PC-3 (cell line): ENCODE data around the gene CGB8. TPM values are rescaled to one million over a fixed set of nuclear protein-coding genes. Genes with fewer than 3 reads are reported as not detected.
"Not testable (repeated sequence)": the region's sequence is repeated elsewhere in the genome, so short reads cannot be mapped to it uniquely, and the experiment has no call there.

Experiments used
- ATAC-seq: fragments of 200-7000 bp; cut with Tn5 transposase; 2 replicates; pipeline ENCODE4 v1.9.1; 2020; ENCODE audit warnings: mild to moderate bottlenecking, moderate library complexity
- BruUV-seq: library from RNA; stranded (reverse); fragments of 400-500 nt; replicated peaks from 2 replicates; lab custom pipeline; 2021; lab: Mats Ljungman, UMichigan
- CTCF ChIA-PET: fragments of 300-600 bp; sonication (Branson Sonifier 250); formaldehyde crosslinking; loops from one replicate; lab custom pipeline; 2022; ENCODE audit warnings: antibody characterized with exemption; lab: Charles Lee
- POLR2A ChIA-PET: fragments of 300-600 bp; sonication (Branson Sonifier 250); formaldehyde crosslinking; loops from one replicate; lab custom pipeline; 2022; ENCODE audit warnings: antibody characterized with exemption; ENCODE audit not compliant: unreplicated experiment; lab: Charles Lee
- DNase-seq: peaks from one replicate; pipeline ENCODE4 v3.0.0-alpha.2; 2015
- H2AFZ ChIP-seq: fragments of 300-600 bp; sonication (generic); 2 replicates; pipeline ENCODE4 v1.6.0; 2016; ENCODE audit warnings: antibody characterized with exemption, low read length
- H3F3A ChIP-seq: fragments of 300-600 bp; sonication (generic); one replicate; pipeline ENCODE4 v1.6.0; 2017; ENCODE audit warnings: antibody characterized with exemption, low read length, control low read depth, mild to moderate bottlenecking; ENCODE audit not compliant: unreplicated experiment
- H3K27ac ChIP-seq: fragments of 300-600 bp; sonication (generic); 2 replicates; pipeline ENCODE4 v1.5.1; 2016; ENCODE audit warnings: mild to moderate bottlenecking, low read length
- H3K27me3 ChIP-seq: fragments of 300-600 bp; sonication (generic); 2 replicates; pipeline ENCODE4 v1.6.1; 2016; ENCODE audit warnings: low read length, mixed read lengths
- H3K36me3 ChIP-seq: fragments of 300-600 bp; sonication (generic); 2 replicates; pipeline ENCODE4 v1.6.1; 2016; ENCODE audit warnings: low read depth, mixed run types, low read length, mixed read lengths
- H3K4me1 ChIP-seq: fragments of 300-600 bp; sonication (generic); 2 replicates; pipeline ENCODE4 v1.5.1; 2016; ENCODE audit warnings: low read length; ENCODE audit not compliant: insufficient read depth
- H3K4me2 ChIP-seq: fragments of 300-600 bp; sonication (generic); 2 replicates; pipeline ENCODE4 v1.6.0; 2016; ENCODE audit warnings: low read length
- H3K4me3 ChIP-seq: fragments of 300-600 bp; sonication (generic); 2 replicates; pipeline ENCODE4 v1.5.1; 2016; ENCODE audit warnings: mild to moderate bottlenecking, low read length, mixed read lengths
- H3K79me2 ChIP-seq: fragments of 300-600 bp; sonication (generic); 2 replicates; pipeline ENCODE4 v1.6.1; 2017; ENCODE audit warnings: low read length, mixed read lengths
- H3K9ac ChIP-seq: fragments of 300-600 bp; sonication (generic); 2 replicates; pipeline ENCODE4 v1.6.0; 2016; ENCODE audit warnings: mild to moderate bottlenecking, low read length
- H3K9me2 ChIP-seq: fragments of 300-600 bp; sonication (generic); replicated peaks from 2 replicates; pipeline ENCODE4 v1.6.1; 2016; ENCODE audit warnings: mixed run types, low read length, mixed read lengths
- H3K9me3 ChIP-seq: fragments of 300-600 bp; sonication (generic); 2 replicates; pipeline ENCODE4 v1.6.1; 2016; ENCODE audit warnings: low read length, mixed read lengths
- H4K20me1 ChIP-seq: fragments of 300-600 bp; sonication (generic); 2 replicates; pipeline ENCODE4 v1.6.1; 2016; ENCODE audit warnings: low read length, mixed read lengths
- EZH2 ChIP-seq: fragments of 300-600 bp; sonication (generic); IDR thresholded peaks from one replicate; pipeline ENCODE4 v1.6.1; 2017; ENCODE audit warnings: antibody characterized with exemption, mild to moderate bottlenecking, low read length; ENCODE audit not compliant: unreplicated experiment
- EZH2phosphoT487 ChIP-seq: fragments of 300-600 bp; sonication (generic); IDR thresholded peaks from 2 replicates; pipeline ENCODE4 v1.6.1; 2018; ENCODE audit warnings: mild to moderate bottlenecking, antibody characterized with exemption, low read length, borderline replicate concordance
- intact Hi-C: fragments of 100-400 bp; cut with micrococcal nuclease; formaldehyde crosslinking; loops from 2 replicates; pipeline ENCODE4 v1.9.0; 2023
- total RNA-seq: library from RNA; depleted of rRNA; stranded (reverse); fragments of >200 nt; gene quantifications from 2 replicates; pipeline ENCODE4 v1.2.3, GENCODE V29; 2014
- TF ChIP-seq, protein P1 (sequence below): fragments of 300-600 bp; sonication (generic); conservative IDR thresholded peaks from 2 replicates; pipeline ENCODE4 v1.5.1; 2017; ENCODE audit warnings: antibody characterized with exemption, low read depth, mild to moderate bottlenecking, low read length

CGB8 gene
- total RNA-seq, 1 experiment from 2014 or later = 1.2 TPM

DNA sequence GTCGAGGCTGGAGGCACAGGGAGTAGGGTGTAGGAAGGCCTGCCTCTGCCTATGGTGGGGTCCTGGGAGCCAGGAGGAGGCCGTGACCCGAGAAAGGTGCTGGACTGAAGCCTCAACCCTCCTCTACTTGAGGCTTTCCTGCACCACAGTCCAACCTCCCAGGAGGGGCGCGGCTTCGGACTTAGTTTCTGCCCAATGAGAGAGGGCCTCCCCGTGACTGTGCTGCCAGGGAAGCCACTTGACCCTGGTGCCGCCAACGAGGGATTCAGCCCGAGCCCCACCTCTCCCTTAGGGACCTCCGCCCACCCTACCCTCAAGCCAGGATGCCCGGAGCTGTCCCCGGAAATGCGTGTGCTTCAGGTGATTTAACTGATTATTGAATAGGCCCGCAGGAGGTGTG lies 24.7 kb downstream of the CGB8 start, which contains the start of gene CGB3:
Gene CGB3, minus strand, starts transcription at position 101 of the 400 bp plus-strand sequence. CDS start 362 bp downstream, outside the sequence.
- H3K4me3 ChIP-seq, intact Hi-C loops, H2AFZ ChIP-seq, CTCF ChIA-PET, H3F3A ChIP-seq, H3K4me1 ChIP-seq, H3K27me3 ChIP-seq, H3K36me3 ChIP-seq, POLR2A ChIA-PET, DNase-seq, H4K20me1 ChIP-seq, H3K4me2 ChIP-seq, H3K27ac ChIP-seq, ATAC-seq, H3K9me3 ChIP-seq, H3K9ac ChIP-seq, H3K79me2 ChIP-seq, H3K9me2 ChIP-seq, BruUV-seq: not testable (repeated sequence)

DNA sequence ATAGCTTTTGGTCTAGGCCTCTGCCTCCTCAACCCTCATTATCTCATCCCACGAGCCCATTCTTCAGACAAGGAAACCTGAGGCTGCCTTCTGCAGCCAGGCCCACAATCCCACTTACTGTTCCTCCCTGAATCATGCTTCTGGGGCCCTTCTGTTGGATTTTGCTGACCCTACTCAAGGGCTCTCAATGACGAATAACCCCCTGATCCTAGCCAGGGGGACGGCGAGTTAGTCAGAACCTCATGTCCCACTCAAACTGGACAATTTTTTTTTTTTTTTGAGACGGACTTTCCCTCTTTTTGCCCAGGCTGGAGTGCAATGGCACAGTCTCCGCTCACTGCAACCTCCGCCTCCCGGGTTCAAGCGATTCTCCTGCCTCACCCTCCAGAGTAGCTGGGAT lies 26.8 kb downstream of the CGB8 start:
- H3K9me2 ChIP-seq = no peaks in the 10 kb centered on the region
- no peaks in the 10 kb centered on the region for H3F3A ChIP-seq
- peaks cover 10% of the 10 kb centered on the region; the same call in 1 of the 2 replicates for H3K4me1 ChIP-seq
- POLR2A ChIA-PET = no interaction called here
- intact Hi-C loops = no loop called here
- H3K9ac ChIP-seq = no peak overlapping the region
- H4K20me1 ChIP-seq = no peaks in the 10 kb centered on the region
- BruUV-seq = no TSS peak
- H3K36me3 ChIP-seq = no peaks in the 10 kb centered on the region
- no peak overlapping the region for H3K4me2 ChIP-seq
- no peak overlapping the region for H3K27ac ChIP-seq
- H3K4me3 ChIP-seq = no peak overlapping the region
- H3K9me3 ChIP-seq = no peaks in the 10 kb centered on the region
- CTCF ChIA-PET = no interaction called here
- no peaks in the 10 kb centered on the region for H3K27me3 ChIP-seq
- no peak for ATAC-seq
- H2AFZ ChIP-seq = no peak overlapping the region
- no peaks in the 10 kb centered on the region for H3K79me2 ChIP-seq
- no peak for DNase-seq
- TF ChIP-seq EZH2phosphoT487 (no peak), EZH2 (no peak)
- TF ChIP-seq, protein P1, sequence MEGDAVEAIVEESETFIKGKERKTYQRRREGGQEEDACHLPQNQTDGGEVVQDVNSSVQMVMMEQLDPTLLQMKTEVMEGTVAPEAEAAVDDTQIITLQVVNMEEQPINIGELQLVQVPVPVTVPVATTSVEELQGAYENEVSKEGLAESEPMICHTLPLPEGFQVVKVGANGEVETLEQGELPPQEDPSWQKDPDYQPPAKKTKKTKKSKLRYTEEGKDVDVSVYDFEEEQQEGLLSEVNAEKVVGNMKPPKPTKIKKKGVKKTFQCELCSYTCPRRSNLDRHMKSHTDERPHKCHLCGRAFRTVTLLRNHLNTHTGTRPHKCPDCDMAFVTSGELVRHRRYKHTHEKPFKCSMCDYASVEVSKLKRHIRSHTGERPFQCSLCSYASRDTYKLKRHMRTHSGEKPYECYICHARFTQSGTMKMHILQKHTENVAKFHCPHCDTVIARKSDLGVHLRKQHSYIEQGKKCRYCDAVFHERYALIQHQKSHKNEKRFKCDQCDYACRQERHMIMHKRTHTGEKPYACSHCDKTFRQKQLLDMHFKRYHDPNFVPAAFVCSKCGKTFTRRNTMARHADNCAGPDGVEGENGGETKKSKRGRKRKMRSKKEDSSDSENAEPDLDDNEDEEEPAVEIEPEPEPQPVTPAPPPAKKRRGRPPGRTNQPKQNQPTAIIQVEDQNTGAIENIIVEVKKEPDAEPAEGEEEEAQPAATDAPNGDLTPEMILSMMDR = no peak

DNA sequence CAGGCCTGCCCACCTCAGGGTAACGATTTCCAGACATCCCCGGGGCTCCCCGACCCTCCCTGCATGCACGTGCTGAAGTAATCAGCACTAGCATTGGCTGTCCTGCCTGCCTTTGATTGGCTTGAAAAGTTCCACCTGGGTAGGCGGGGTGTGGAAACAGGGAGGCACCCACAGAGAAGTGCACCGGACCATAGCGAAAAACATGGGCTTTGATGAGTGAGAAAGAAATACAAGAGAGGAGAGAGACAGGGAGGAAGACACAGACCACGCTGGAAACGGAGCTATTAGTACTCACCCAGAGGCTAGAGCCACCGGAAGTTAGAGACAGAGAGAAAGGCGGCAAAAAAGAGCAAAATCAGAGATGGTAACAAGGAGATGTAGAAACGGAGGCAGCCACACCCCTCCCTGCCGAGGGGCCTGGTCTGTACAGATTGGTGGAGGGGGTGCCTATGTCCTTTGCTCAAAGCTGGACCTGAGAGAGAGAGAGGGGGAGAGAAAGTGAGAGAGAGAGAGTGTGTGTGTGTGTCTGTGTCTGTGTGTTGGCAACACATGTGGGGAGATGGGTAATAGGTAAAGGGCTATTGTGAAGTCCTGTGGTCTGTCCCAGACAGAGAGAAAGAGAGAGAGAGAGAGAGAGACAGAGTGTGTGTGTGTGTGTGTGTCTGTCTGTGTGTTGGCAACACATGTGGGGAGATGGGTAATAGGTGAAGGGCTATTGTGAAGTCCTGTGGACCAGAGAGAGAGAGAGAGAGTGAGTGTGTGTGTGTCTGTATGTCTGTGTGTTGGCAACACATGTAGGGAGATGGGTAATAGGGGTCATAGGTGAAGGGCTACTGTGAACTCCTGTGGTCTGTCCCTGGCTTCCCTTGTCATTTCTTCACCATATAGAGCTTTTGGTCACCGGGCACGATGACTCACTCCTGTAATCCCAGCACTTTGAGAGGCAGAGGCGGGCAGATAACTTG lies 27.7 kb downstream of the CGB8 start:
- Histone ChIP-seq H4K20me1 (no peaks in the 10 kb centered on the region), H3K9ac (no peak overlapping the region), H3F3A (no peaks in the 10 kb centered on the region), H3K4me2 (no peak overlapping the region), H3K9me3 (no peaks in the 10 kb centered on the region), H3K4me3 (no peak overlapping the region), H2AFZ (no peak overlapping the region), H3K9me2 (no peaks in the 10 kb centered on the region), H3K79me2 (no peaks in the 10 kb centered on the region), H3K4me1 (peaks cover 10% of the 10 kb centered on the region; the same call in 1 of the 2 replicates), H3K27ac (no peak overlapping the region), H3K27me3 (no peaks in the 10 kb centered on the region), H3K36me3 (no peaks in the 10 kb centered on the region)
- ATAC-seq (no peak), DNase-seq (peak; percentile 26)
- POLR2A ChIA-PET = no interaction called here
- TF ChIP-seq EZH2phosphoT487 (no peak), EZH2 (no peak)
- TF ChIP-seq, protein P1 = no peak
- CTCF ChIA-PET = no interaction called here
- BruUV-seq = no TSS peak
- intact Hi-C loops = no loop called here
